ENCODE measurements around the gene EEF1G. TPM values are rescaled to one million over a fixed set of nuclear protein-coding genes. Genes with fewer than 3 reads are reported as not detected.

Gene EEF1G
- total RNA-seq, 4 donors from 2014 or later = 1,301 to 1,426 (median 1,363) TPM

- Histone ChIP-seq H3K4me1 (peaks cover 29 to 44% of the 10 kb centered on the region in 2 donors), H3K27me3 (no peaks in the 10 kb centered on the region), H3K4me3 (no peak overlapping the region), H3K36me3 (no peaks in the 10 kb centered on the region), H3K9me3 (no peaks in the 10 kb centered on the region), H3K27ac (peak overlapping the region; percentile 92 to 98)
- peak; percentile 84 to 92 for DNase-seq
- intact Hi-C loops (cut with DNase I; ENCODE audit: low total_unique reads) = no loop called here
- TF ChIP-seq CTCF (IDR thresholded peaks at IDR 0.05) = no peak
- peak; percentile 16 to 37 for TF ChIP-seq POLR2A (IDR thresholded peaks at IDR 0.05)
Observed at GRCh38 chr11:62556108-62556874, 17.4 kb downstream of the EEF1G start.

- intact Hi-C loops (cut with DNase I; ENCODE audit: low total_unique reads) = no loop called here
- no peak for DNase-seq
- H3K4me1 ChIP-seq = peaks cover 28 to 39% of the 10 kb centered on the region in 2 donors
Observed at GRCh38 chr11:62555464-62556107, 18.1 kb downstream of the EEF1G start.

GRCh38 chr11:62554387-62555167 lies 19.1 kb downstream of the EEF1G start:
- peaks cover 28 to 39% of the 10 kb centered on the region in 2 donors for H3K4me1 ChIP-seq
- no peaks in the 10 kb centered on the region for H3K36me3 ChIP-seq
- H3K27ac ChIP-seq = peak overlapping the region; percentile 92 to 98
- intact Hi-C loops (cut with DNase I; ENCODE audit: low total_unique reads) = no loop called here
- TF ChIP-seq POLR2A (IDR thresholded peaks at IDR 0.05) = no peak
- TF ChIP-seq CTCF (IDR thresholded peaks at IDR 0.05) = no peak
- H3K27me3 ChIP-seq = no peaks in the 10 kb centered on the region
- no peaks in the 10 kb centered on the region for H3K9me3 ChIP-seq
- H3K4me3 ChIP-seq = no peak overlapping the region
- no peak for DNase-seq

More at GRCh38 chr11:62555464-62556107, 18.1 kb downstream of the EEF1G start:
- TF ChIP-seq POLR2A (IDR thresholded peaks at IDR 0.05) (no peak), CTCF (IDR thresholded peaks at IDR 0.05) (no peak)
- H3K27ac ChIP-seq = peak overlapping the region; percentile 92 to 98
- H3K4me3 ChIP-seq = no peak overlapping the region
- no peaks in the 10 kb centered on the region for H3K27me3 ChIP-seq
- no peaks in the 10 kb centered on the region for H3K9me3 ChIP-seq
- H3K36me3 ChIP-seq = no peaks in the 10 kb centered on the region

- TF ChIP-seq CTCF (IDR thresholded peaks at IDR 0.05) = no peak
- TF ChIP-seq POLR2A (IDR thresholded peaks at IDR 0.05) = no peak
- intact Hi-C loops (cut with DNase I; ENCODE audit: low total_unique reads) = no loop called here
- H3K4me1 ChIP-seq = peaks cover 28 to 39% of the 10 kb centered on the region in 2 donors
- H3K27ac ChIP-seq = peak overlapping the region; percentile 92 to 98
- H3K4me3 ChIP-seq = peak overlapping the region in 1 of 2 donors; percentile 0
- no peaks in the 10 kb centered on the region for H3K9me3 ChIP-seq
- no peaks in the 10 kb centered on the region for H3K36me3 ChIP-seq
- H3K27me3 ChIP-seq = no peaks in the 10 kb centered on the region
- no peak for DNase-seq
Observed at GRCh38 chr11:62553839-62554361, 19.8 kb downstream of the EEF1G start.

All from uterus (tissue), 4 donors.